Right forelimb (tissue), 1 donor: Measurements from ENCODE around the gene AHDC1.

Experiments
- DNase-seq: peaks from one replicate; pipeline ENCODE4 v3.0.0-alpha.2; 2018

Gene AHDC1

GRCh38 chr1:27612718-27613117 lies 8.8 kb upstream of the AHDC1 start:
- DNase-seq, result no peak

GRCh38 chr1:27611450-27611849 lies 7.5 kb upstream of the AHDC1 start:
- DNase-seq, result no peak

DNA sequence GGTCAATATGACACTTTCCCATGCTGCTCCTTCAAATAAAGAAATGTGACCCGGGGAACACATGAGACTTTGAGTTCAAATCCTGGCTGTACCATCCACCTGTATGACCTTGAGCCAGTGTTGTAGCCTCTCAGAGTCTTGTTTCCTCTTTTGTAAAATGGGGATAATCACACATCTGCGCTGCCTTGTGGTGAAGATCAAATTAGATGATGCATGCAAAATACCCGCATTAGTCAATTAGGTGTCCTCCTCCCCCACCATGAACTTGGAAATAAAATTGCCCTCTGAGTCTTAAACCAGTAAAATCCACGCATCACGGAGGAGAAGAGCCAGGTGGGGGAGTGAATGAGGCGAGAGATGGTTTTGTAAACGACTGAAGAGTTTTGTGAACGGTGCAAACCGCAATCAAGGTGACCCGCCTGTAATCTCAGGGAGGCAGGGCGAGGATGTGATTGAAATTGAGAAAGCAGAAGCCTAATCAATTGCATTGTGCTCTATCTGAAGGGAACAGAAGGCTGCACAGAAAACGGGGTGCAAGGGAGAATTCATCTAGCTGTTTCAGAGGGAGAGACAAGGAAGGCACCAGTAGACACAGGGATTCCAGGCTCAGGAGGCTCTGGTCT lies 5.8 kb upstream of the AHDC1 start:
- no peak for DNase-seq

DNA sequence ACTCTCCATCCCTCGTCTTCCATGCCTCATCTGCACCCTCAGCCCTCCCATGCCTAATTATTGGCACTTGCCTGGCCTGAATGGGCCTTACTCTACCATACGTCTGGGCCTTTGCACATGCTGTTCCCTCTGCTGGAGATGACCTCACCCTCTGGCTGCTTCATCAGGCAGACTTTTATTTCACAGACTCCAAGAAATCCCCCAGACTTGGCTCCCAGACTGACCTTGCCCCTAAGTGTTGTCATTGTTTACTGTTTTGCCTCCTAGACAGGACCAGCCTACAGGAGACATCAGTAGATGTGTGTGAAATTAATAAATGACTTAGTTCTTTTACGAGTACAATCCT lies 5.2 kb upstream of the AHDC1 start:
- no peak for DNase-seq

DNA sequence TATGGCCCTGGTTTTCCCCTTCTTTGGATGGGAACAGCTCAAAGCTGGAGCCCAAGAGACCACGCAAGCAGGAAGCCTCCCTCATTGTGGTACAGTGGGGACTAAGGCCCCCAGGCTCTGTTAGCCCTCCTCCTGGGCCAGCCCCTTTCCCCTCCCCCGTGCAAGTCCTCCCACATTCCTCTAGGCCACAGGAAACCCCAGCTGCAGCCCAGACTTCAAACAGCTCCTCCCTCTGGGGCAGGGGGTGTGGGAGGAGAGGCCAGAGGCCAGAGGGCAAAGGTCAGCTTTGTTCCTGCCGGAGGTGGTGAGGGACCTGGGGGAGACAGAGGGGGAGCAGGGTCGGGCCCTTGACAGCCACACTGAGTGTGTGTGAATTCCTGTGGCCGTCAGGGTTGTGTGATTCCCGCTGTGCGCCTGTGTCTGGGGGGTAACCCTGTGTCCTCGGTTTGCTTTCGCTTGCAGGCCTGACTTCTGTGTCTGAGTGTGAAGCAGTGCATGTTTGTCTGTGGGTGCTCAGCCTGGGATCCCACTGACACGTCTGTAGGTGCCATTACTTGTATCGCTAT lies 3.4 kb upstream of the AHDC1 start:
- peak; percentile 45 for DNase-seq

GRCh38 chr1:27606708-27607238 lies 2.8 kb upstream of the AHDC1 start:
- no peak for DNase-seq

GRCh38 chr1:27605796-27606707 lies 2.1 kb upstream of the AHDC1 start:
- peak; percentile 83 for DNase-seq

- peak; percentile 41 for DNase-seq
Measured at GRCh38 chr1:27605300-27605766, 1.4 kb upstream of the AHDC1 start.

DNA sequence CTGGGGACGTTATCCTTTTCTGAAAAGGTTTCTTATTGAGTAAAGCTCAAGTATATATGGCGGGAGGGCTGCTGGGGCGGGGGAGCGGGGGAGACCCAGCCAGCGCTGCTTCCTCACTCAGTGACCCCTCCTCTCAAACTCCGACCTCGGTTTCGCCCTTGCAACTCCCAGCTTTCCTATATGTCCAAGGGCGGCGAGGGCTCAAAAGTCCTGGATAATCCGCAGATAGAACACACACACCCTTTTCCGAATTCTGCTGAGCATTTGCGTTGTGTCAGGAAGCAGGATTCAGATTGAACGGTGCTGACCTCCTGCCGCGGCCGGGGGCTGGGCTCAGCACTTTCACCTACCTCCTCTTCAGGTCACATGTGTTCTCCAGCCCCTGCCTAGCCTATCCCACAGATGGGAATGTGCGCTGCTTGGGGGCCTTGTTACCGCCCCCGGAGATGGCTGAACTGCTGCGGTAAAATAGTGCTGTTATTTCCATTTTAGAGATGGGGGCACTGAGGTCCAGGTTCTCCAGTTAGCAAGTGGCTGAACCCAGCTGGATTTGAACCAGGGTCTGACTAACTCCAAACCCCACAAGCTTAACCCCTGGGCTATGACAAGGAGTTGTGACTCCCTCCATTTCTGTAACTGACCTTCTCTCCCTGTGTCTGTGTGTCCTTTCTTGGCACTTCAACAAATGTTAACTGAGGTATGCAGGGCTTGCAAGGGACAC lies 795 bp upstream of the AHDC1 start:
- DNase-seq, result peak; percentile 41

GRCh38 chr1:27603309-27603680 lies 649 bp downstream of the AHDC1 start:
- DNase-seq, result no peak

DNA sequence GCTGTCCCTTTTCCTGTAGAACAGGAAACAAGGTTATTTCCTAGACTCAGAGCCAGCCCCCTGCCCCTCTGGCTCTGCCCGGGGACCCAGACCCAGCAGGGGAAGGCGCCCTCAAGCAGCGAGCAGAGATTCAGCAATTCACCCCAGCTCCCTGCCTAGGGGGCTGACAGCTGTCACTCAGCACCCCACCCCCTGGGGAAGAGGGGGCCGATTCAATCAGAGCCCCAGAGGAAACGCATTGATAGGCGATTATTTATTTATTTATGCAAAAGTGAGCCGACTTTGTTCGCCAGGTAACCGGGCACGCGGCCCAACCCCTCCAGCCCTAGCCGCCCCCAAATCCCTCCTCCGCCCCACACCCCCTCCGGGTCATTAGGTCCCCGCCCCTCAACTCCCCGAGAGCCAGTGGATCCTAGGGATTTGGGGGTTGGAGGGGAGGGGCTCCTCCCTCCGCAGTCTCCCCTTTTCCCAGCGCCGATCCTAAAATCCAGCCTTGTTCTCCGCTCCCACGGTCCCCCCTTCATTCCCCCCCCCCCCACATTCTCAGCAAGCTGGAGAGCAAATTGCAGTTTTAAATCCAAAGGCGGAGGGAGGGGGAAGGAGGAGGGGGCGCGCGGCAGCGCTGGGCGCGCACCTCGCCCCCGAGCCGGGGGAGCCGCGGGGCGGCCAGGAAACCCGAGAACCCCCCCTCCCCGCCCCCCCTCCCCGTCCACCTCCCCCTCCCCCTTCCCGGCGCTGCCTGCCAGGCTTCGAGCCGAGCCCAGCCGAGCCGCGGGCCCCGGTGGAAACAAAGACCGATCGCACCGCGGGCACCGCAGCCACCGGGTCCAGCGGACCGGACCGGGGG lies 1.3 kb downstream of the AHDC1 start:
- DNase-seq, result peak; percentile 85

DNA sequence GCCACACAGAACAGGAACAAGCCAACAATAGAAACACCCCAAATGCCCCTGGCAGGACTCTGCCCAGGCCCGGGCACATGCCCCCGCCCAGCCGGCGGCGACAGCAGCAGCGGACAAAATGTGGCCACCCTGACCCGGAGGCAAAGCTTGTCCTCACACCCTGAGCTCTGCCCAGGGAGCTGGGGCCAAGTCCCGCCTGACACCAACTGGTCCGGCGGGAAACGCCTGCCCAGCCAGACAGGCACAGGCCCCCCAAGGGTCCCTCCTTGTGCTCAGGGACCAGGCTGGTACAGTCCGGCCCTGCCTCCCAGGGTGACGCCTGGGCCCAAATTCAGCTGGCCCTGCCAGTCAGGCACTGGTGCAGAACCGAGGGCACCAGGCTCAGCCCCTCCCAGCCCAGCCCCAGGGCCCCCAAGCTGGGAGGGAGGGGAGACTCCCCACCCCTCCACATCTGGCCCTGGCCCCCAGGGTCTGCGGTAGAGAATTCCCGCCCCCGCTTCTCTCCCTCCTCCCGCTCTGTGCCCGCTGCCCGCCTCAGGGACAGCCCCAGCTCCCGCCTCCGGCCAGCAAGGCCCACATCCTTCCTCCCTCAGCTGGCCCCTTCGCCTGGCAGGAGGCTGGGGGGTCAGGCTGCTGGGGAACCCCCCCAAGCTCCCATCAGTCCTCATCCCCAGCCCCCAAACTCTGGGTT lies 2.0 kb downstream of the AHDC1 start:
- peak; percentile 80 for DNase-seq

- DNase-seq, result peak; percentile 47
Measured at GRCh38 chr1:27601321-27601770, 2.6 kb downstream of the AHDC1 start.

DNA sequence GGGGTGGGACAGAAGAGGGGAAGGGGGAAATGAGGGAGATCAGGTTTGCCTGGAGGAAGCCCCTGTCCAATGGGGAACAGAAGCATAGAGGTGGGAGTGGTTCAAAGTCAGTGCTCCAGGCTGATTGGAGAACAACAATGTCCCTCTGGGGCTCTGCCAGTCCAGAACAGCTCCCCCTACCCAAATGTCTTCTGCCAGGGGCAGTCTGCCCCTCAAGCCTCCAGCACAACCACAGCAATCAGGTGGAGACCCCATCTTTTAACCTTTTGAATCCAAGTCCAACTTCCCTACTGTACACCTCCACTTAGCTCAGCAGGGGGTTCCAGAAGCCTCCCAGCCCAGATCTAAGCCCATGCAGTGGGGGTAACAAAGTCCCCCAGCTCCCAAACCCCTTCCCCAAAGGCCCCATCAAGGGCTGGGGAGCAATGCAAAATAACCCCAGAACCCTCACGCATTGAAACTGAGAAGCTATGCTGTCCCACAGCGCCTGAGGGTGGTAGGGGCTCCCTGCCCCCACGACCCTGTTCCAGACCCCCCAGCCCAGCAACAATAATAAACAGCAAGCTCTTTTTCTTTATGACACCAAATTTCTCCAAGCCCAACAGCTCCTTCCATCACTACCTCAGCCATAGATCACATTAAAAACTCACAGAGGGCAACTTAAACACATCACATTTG lies 3.3 kb downstream of the AHDC1 start:
- DNase-seq, result no peak

DNA sequence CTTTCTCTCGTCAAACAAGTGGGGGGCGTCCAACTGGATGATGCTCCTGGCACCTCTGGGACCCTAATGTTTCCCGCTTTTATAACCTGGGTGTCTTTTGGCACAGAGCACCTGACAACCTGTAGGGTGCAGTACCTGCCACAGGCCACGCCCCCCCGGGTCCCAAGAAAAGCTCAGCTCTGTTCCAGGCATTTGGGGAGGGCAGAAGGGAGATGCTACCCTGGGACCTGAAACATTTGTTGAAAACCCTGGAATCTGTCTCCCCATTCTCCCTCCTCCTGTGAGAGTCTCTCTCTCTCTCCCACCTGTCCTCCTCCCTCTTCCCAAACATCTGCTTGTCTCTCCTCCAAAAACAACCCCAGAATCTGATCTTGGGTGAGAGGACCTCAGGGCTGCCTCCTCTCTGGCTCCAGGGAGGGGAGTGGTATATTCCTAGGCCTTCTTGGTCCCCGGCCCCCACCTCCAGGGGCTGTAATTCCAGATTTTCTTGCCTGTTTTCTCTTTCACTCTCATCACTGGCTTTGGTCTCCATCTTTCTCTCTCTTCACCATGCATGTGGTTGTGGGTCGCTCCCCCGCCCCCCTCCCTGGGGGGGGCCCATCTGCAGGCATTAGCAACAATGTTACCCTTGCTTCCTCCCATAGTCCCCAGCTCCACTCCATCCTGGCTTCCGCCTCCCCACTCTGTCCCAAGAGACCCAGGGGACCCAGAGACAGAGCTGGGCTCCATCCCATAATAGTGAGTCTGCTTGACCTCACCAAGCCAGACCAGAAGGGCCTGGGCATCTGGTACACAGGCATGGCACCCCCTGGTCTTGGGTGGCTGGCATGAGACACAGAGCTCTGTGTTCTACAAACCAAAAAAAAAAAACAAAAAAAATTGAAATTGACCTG lies 4.1 kb downstream of the AHDC1 start:
- DNase-seq, result no peak

GRCh38 chr1:27598902-27599528 lies 4.9 kb downstream of the AHDC1 start:
- peak; percentile 73 for DNase-seq

- DNase-seq, result peak; percentile 74
Measured at GRCh38 chr1:27598295-27598687, 5.7 kb downstream of the AHDC1 start.

- no peak for DNase-seq
Measured at GRCh38 chr1:27597516-27598294, 6.2 kb downstream of the AHDC1 start.
